HCT116 (cell line): ENCODE data around the gene MAPK14. TPM values are rescaled to one million over a fixed set of nuclear protein-coding genes. Genes with fewer than 3 reads are reported as not detected.

Experiments
- ATAC-seq: fragments of 200-7000 bp; cut with Tn5 transposase; 2 replicates; pipeline ENCODE4 v1.9.1; 2020; ENCODE audit warnings: mild to moderate bottlenecking, moderate library complexity
- BruUV-seq: library from RNA; stranded (reverse); fragments of 400-500 nt; replicated peaks from 2 replicates; lab custom pipeline; 2021; lab: Mats Ljungman, UMichigan
- CTCF ChIA-PET: fragments of 300-600 bp; sonication (Branson Sonifier 250); formaldehyde crosslinking; loops from one replicate; lab custom pipeline; 2021; ENCODE audit warnings: antibody characterized with exemption; lab: Charles Lee
- POLR2A ChIA-PET: fragments of 300-600, 350-600 bp; sonication (Branson Sonifier 250); formaldehyde crosslinking; loops from one replicate; lab custom pipeline; 2021; ENCODE audit warnings: antibody characterized with exemption; lab: Charles Lee
- RAD21 ChIA-PET, 2 experiments: fragments of 300-600 bp; sonication (Branson Sonifier 250); formaldehyde crosslinking; loops; one replicate each; lab custom pipeline; 2023; ENCODE audit warnings: low total read pairs in 2 of 2; ENCODE audit not compliant: uncharacterized antibody in 2 of 2, unreplicated experiment in 2 of 2, low non-redundant PET in 1 of 2; lab: Charles Lee
- DNase-seq: peaks from one replicate; pipeline ENCODE4 v3.0.0-alpha.2; 2010; ENCODE audit warnings: low read depth, low spot score
- H2AFZ ChIP-seq: fragments of 200-600 bp; shearing (Covaris generic), sonication (generic); 2 replicates; pipeline ENCODE4 v1.6.1; 2017; ENCODE audit warnings: low read depth, mixed run types, mixed read lengths, antibody characterized with exemption, low read length; ENCODE audit not compliant: poor library complexity, severe bottlenecking
- H3K27ac ChIP-seq: 2 replicates; pipeline ENCODE4 v1.5.1; 2012; ENCODE audit warnings: low read depth, low read length
- H3K27me3 ChIP-seq: fragments of 200-600 bp; sonication (generic); 2 replicates; pipeline ENCODE4 v1.6.1; 2016; ENCODE audit warnings: mixed run types, low read length, mixed read lengths; ENCODE audit not compliant: insufficient read depth
- H3K36me3 ChIP-seq, 2 experiments: fragments of 200-500 bp in 1 of 2; fragments of 200-600 bp in 1 of 2; sonication (Bioruptor generic) in 1 of 2; sonication (generic) in 1 of 2; 2 replicates each; pipeline versions ENCODE4 v1.5.1 to v1.6.1; 2014 to 2016; ENCODE audit warnings: low read length in 2 of 2, inconsistent platforms in 1 of 2, mixed read lengths in 1 of 2, mixed run types in 1 of 2; ENCODE audit not compliant: insufficient read depth in 2 of 2, control insufficient read depth in 1 of 2
- H3K4me1 ChIP-seq, 2 experiments: fragments of 200-600 bp in 1 of 2; sonication (generic) in 1 of 2; 2 replicates each; pipeline versions ENCODE4 v1.5.1 to v1.6.1; 2012 to 2017; ENCODE audit warnings: low read length in 2 of 2, inconsistent platforms in 1 of 2, mild to moderate bottlenecking in 1 of 2, mixed read lengths in 1 of 2, mixed run types in 1 of 2, moderate library complexity in 1 of 2; ENCODE audit not compliant: insufficient read depth in 2 of 2, control insufficient read depth in 1 of 2
- H3K4me2 ChIP-seq: fragments of 200-600 bp; sonication (generic); 2 replicates; pipeline ENCODE4 v1.6.1; 2017; ENCODE audit warnings: mixed run types, low read length, mixed read lengths
- H3K4me3 ChIP-seq, 2 experiments: fragments of 200-600 bp in 1 of 2; sonication (generic) in 1 of 2; replicated peaks in 1 of 2; 2 replicates each; pipeline ENCODE4 v1.5.1; 2011 to 2016; ENCODE audit warnings: low read length in 2 of 2, control low read depth in 1 of 2, low read depth in 1 of 2, mild to moderate bottlenecking in 1 of 2, mixed read lengths in 1 of 2, mixed run types in 1 of 2
- H3K79me2 ChIP-seq: fragments of 200-600 bp; sonication (generic); 2 replicates; pipeline ENCODE4 v1.6.1; 2017; ENCODE audit warnings: mild to moderate bottlenecking, mixed run types, low read length, moderate library complexity, mixed read lengths; ENCODE audit not compliant: insufficient read depth
- H3K9ac ChIP-seq: fragments of 200-600 bp; sonication (generic); 2 replicates; pipeline ENCODE4 v1.6.1; 2016; ENCODE audit warnings: low read length, mixed read lengths
- H3K9me2 ChIP-seq: fragments of 200-600 bp; sonication (generic), shearing (Covaris generic); 2 replicates; pipeline ENCODE4 v1.6.1; 2017; ENCODE audit warnings: mixed run types, mild to moderate bottlenecking, moderate library complexity; ENCODE audit not compliant: insufficient read depth
- H3K9me3 ChIP-seq, 2 experiments: fragments of 200-500 bp in 1 of 2; fragments of 200-600 bp in 1 of 2; sonication (Bioruptor generic) in 1 of 2; sonication (generic) in 1 of 2; 2 replicates each; pipeline ENCODE4 v1.6.1; 2014 to 2017; ENCODE audit warnings: low read length in 2 of 2, mixed read lengths in 2 of 2, inconsistent platforms in 1 of 2, low read depth in 1 of 2, mild to moderate bottlenecking in 1 of 2, mixed run types in 1 of 2, moderate library complexity in 1 of 2; ENCODE audit not compliant: control insufficient read depth in 1 of 2, insufficient read depth in 1 of 2
- H4K20me1 ChIP-seq: fragments of 200-600 bp; sonication (generic), shearing (Covaris generic); 2 replicates; pipeline ENCODE4 v1.6.1; 2017; ENCODE audit warnings: mixed run types, mild to moderate bottlenecking, moderate library complexity; ENCODE audit not compliant: insufficient read depth
- CBX3 ChIP-seq: IDR thresholded peaks from 2 replicates; pipeline ENCODE4 v1.6.1; 2012; ENCODE audit warnings: low read depth
- CEBPB ChIP-seq: IDR thresholded peaks from 2 replicates; pipeline ENCODE4 v1.6.1; 2012; ENCODE audit warnings: low read depth
- EGR1 ChIP-seq: IDR thresholded peaks from 2 replicates; pipeline ENCODE4 v1.6.1; 2012; ENCODE audit warnings: low read depth
- EZH2 ChIP-seq: fragments of 200-600 bp; sonication (generic); IDR thresholded peaks from 2 replicates; pipeline ENCODE4 v1.6.1; 2017; ENCODE audit warnings: antibody characterized with exemption, mixed run types
- EZH2phosphoT487 ChIP-seq: fragments of 200-600 bp; IDR thresholded peaks from 2 replicates; pipeline ENCODE4 v1.6.1; 2018; ENCODE audit warnings: antibody characterized with exemption, borderline replicate concordance
- FOSL1 ChIP-seq: IDR thresholded peaks from 2 replicates; pipeline ENCODE4 v1.6.1; 2012; ENCODE audit warnings: low read depth
- JUND ChIP-seq: IDR thresholded peaks from 2 replicates; pipeline ENCODE4 v1.6.1; 2012
- RAD21 ChIP-seq: IDR thresholded peaks from 2 replicates; pipeline ENCODE4 v1.6.1; 2012; ENCODE audit warnings: low read depth, mild to moderate bottlenecking
- SIN3A ChIP-seq: IDR thresholded peaks from 2 replicates; pipeline ENCODE4 v1.6.1; 2012; ENCODE audit warnings: low read depth
- SP1 ChIP-seq: IDR thresholded peaks from 2 replicates; pipeline ENCODE4 v1.6.1; 2012; ENCODE audit warnings: low read depth
- SRF ChIP-seq: IDR thresholded peaks from 2 replicates; pipeline ENCODE4 v1.6.1; 2012; ENCODE audit warnings: low read depth
- TCF7L2 ChIP-seq: IDR thresholded peaks from 2 replicates; pipeline ENCODE4 v1.7.0; 2011; ENCODE audit warnings: borderline replicate concordance, inconsistent platforms; ENCODE audit not compliant: insufficient read depth, insufficient read length; ENCODE audit errors: extremely low read depth
- YY1 ChIP-seq: IDR thresholded peaks from 2 replicates; pipeline ENCODE4 v1.6.1; 2011; ENCODE audit warnings: low read length, low read depth, moderate library complexity, mild to moderate bottlenecking; ENCODE audit not compliant: insufficient replicate concordance; ENCODE audit errors: extremely low read depth
- ZFX ChIP-seq: fragments of 450-650 bp; IDR thresholded peaks from 2 replicates; pipeline ENCODE4 v1.6.1; 2017
- ZNF274 ChIP-seq: fragments of 200-500 bp; sonication (Bioruptor generic); IDR thresholded peaks from 2 replicates; pipeline ENCODE4 v1.6.1; 2014; ENCODE audit warnings: mild to moderate bottlenecking, low read depth, low read length, inconsistent platforms
- intact Hi-C: fragments of 100-400 bp; cut with micrococcal nuclease; formaldehyde crosslinking; loops from 2 replicates; pipeline ENCODE4 v1.10.0; 2022
- total RNA-seq: library from RNA; stranded (reverse); gene quantifications from one replicate; pipeline ENCODE4 v1.2.1, GENCODE V29; 2021; ENCODE audit not compliant: unreplicated experiment
- TF ChIP-seq, protein P1 (sequence below): IDR thresholded peaks from 2 replicates; pipeline ENCODE4 v1.6.1; 2012
- TF ChIP-seq, protein P2 (sequence below): IDR thresholded peaks from 2 replicates; pipeline ENCODE4 v1.6.1; 2012
- TF ChIP-seq, protein P3 (sequence below): IDR thresholded peaks from 2 replicates; pipeline ENCODE4 v1.6.1; 2011; ENCODE audit warnings: mild to moderate bottlenecking, low read length, moderate library complexity; ENCODE audit not compliant: insufficient replicate concordance; ENCODE audit errors: extremely low read depth

The MAPK14 gene
- total RNA-seq, 1 experiment from 2014 or later = 34.2 TPM

DNA sequence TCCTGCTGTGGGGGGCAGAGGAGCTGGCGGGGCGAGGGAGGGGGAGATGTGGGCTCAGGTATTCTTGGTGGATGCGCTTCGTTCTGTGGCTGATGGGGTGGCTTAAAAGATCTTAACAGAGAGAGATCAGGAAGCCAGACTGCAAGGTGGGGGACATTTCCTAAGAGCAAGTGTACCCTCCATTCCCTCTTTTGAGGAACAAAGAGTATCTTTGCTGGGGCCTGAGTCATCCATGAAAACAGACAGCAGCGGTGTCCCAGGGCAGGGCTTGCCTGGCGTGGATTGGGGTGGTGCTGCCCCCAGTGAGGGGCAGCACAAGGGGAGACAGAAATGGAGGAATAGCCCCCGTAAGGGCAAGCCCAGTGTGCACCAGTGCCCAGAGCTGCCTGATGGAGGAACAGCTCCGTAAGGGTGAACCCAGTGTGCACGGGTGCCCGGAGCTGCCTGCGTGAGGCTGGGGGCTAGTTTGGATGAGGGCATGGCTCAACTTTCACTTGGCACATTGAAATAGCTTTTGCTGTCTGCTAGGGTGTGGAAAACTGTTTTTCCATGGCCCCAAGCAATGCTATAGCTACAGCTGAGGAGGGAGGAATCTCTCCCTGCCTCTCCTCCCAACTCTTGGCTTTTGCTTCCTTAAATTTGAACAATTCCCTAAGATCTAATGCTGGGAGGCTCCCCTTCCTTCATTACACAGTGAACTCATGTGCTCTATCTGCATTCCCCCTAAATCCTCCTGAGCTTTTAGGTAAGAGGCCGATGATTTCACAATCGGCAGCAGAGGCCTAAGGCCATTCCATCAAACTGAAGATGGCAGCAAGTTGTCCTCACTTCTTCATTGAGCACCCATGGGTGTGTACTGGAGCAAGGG lies 115.6 kb downstream of the MAPK14 start:
- no peaks in the 10 kb centered on the region for H3K79me2 ChIP-seq
- no peak overlapping the region for H2AFZ ChIP-seq
- RAD21 ChIA-PET = interaction anchor here in 1 of 2 experiments (0.6 kb wide), 1 partner anchor 10 kb away, joined by 3 read pairs; no protein-coding TSS in a partner anchor
- no peaks in the 10 kb centered on the region for H3K4me1 ChIP-seq
- H3K9ac ChIP-seq = no peak overlapping the region
- intact Hi-C loops = no loop called here
- H3K36me3 ChIP-seq = peaks cover 0 to 12% of the 10 kb centered on the region in 2 experiments; a peak in 3 of 4 replicates
- ATAC-seq (no peak), DNase-seq (no peak)
- CTCF ChIA-PET = no interaction called here
- no peaks in the 10 kb centered on the region for H3K27me3 ChIP-seq
- H3K9me2 ChIP-seq = no peaks in the 10 kb centered on the region
- TF ChIP-seq ZFX (no peak), ZNF274 (no peak), SP1 (no peak), FOSL1 (no peak), CBX3 (no peak), CEBPB (no peak), SRF (no peak), EGR1 (no peak), YY1 (no peak), EZH2phosphoT487 (no peak), EZH2 (no peak), RAD21 (no peak), TCF7L2 (no peak), JUND (no peak), SIN3A (no peak)
- TF ChIP-seq, protein P1, sequence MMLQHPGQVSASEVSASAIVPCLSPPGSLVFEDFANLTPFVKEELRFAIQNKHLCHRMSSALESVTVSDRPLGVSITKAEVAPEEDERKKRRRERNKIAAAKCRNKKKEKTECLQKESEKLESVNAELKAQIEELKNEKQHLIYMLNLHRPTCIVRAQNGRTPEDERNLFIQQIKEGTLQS = no peak
- TF ChIP-seq, protein P2, sequence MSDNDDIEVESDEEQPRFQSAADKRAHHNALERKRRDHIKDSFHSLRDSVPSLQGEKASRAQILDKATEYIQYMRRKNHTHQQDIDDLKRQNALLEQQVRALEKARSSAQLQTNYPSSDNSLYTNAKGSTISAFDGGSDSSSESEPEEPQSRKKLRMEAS = no peak
- TF ChIP-seq, protein P3, sequence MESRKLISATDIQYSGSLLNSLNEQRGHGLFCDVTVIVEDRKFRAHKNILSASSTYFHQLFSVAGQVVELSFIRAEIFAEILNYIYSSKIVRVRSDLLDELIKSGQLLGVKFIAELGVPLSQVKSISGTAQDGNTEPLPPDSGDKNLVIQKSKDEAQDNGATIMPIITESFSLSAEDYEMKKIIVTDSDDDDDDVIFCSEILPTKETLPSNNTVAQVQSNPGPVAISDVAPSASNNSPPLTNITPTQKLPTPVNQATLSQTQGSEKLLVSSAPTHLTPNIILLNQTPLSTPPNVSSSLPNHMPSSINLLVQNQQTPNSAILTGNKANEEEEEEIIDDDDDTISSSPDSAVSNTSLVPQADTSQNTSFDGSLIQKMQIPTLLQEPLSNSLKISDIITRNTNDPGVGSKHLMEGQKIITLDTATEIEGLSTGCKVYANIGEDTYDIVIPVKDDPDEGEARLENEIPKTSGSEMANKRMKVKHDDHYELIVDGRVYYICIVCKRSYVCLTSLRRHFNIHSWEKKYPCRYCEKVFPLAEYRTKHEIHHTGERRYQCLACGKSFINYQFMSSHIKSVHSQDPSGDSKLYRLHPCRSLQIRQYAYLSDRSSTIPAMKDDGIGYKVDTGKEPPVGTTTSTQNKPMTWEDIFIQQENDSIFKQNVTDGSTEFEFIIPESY = no peak
- no peak overlapping the region for H3K4me2 ChIP-seq
- POLR2A ChIA-PET = interaction anchor here (1.7 kb wide), 1 partner anchor 12 kb away, joined by 5 read pairs; no protein-coding TSS in a partner anchor
- BruUV-seq = no TSS peak
- no peaks in the 10 kb centered on the region for H4K20me1 ChIP-seq
- H3K4me3 ChIP-seq = no peak overlapping the region
- H3K9me3 ChIP-seq = no peaks in the 10 kb centered on the region
- H3K27ac ChIP-seq = no peak overlapping the region
